ENCODE data around the gene SERPINA3.
"Not testable (repeated sequence)": the region's sequence is repeated elsewhere in the genome, so short reads cannot be mapped to it uniquely, and the experiment has no call there.

Gene SERPINA3

DNA sequence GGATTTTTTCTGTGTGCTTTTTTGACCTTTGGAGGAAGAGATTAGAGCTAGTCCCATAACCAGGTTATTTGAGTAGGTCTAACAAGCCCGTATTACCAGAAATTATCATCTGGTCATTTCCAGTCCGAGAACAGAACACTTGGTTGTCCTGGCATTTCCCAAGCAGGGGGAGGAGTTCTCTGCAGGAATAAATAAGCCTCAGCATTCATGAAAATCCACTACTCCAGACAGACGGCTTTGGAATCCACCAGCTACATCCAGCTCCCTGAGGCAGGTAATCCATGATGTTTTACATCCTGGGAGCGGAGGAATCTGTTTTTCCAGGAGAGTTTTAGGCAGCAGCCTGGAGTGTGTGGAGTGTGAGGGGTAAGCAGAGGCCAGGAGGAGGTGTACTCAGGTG lies at the start of gene SERPINA3:
Gene SERPINA3, plus strand, starts transcription at position 218 of the 400 bp plus-strand sequence. CDS start 2,051 bp downstream, outside the sequence.
- ATAC-seq (no peak), DNase-seq (no peak)

DNA sequence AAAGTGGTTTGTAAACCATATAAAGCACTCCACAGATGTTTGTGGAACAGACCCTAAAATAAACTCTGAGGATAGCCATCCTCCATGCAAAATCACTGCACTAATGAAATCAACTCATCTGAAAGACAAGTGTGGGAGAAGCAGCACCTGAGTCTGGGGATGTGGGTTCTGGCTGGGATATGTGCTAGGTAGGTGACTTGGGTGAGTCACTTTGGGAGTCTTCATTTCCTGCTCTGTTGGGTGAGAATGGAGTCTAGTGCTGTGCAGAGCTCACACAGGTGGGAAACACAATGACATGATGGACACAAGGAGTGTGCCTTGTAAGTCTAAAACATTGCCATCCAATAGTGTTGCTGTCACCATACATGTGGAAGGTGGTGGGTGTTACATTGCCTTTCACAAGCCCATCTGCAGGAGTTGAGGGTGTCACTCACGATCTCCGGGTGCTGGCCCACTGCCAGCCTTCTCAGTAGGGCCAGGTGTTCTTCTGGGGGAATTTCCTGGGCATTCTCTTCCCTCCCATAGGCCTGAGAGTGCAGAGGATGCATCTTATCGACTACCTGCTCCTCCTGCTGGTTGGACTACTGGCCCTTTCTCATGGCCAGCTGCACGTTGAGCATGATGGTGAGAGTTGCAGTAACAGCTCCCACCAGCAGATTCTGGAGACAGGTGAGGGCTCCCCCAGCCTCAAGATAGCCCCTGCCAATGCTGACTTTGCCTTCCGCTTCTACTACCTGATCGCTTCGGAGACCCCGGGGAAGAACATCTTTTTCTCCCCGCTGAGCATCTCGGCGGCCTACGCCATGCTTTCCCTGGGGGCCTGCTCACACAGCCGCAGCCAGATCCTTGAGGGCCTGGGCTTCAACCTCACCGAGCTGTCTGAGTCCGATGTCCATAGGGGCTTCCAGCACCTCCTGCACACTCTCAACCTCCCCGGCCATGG lies 49.0 kb upstream of the SERPINA3 start:
- DNase-seq (no peak), ATAC-seq (no peak)

DNA sequence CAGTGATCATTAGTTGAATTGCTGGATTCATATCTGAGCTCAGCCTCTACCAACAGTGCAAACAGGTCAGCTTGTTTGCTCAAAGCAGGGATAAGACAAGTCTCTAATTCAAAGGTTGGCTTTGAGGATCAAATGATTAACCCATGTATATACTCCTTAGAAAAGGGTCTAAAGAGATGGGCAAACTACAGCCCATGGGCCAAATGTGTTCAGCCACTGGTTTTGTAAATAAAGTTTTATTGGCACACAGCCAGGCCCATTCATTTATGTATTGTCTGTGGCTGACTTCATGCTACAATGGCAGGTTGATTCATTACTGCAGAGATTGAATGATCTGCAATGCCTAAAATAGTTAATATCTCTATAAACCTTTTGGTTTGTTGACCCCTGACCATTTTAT lies 47.8 kb upstream of the SERPINA3 start:
- no peak for DNase-seq
- no peak for ATAC-seq

DNA sequence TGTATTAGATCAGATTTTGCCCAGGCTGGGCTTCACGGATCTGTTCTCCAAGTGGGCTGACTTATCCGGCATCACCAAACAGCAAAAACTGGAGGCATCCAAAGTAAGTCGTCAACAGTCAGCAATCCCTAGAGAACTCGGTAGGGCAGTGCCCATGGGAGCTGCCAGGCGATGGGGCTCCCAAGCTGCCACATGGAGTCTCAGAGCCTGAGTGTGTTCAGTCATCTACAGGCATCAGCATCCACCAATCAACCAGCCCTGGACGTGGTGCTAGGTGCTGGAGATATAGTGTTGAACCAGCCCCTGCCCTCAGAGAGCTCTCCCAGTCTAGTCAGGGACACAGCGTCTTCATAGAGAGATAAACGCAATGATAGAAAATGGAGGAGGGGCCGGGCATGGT lies 44.0 kb upstream of the SERPINA3 start:
- ATAC-seq (no peak), DNase-seq (no peak)

DNA sequence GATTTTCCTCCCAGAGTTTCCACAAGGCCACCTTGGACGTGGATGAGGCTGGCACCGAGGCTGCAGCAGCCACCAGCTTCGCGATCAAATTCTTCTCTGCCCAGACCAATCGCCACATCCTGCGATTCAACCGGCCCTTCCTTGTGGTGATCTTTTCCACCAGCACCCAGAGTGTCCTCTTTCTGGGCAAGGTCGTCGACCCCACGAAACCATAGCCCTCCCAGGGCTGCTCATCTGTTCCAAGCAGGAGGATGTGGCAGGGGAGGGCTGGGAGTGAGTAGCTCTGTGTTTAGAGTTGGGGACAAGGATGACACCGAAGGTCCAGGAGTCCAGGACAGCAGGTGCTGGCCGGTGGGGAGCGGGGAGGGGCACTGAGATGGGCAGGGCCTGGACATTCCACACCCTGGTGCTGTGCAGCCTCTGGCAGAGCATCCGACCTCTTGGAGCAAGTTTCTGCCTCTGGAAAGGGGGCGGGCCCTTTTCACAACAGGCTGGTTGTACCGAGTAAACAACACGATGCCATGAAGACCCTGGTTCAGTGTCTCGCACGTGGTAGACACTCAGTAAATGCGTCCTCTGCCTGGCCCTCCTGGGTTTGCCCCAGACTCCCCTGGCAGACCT lies 42.7 kb upstream of the SERPINA3 start:
- ATAC-seq (no peak), DNase-seq (no peak)

DNA sequence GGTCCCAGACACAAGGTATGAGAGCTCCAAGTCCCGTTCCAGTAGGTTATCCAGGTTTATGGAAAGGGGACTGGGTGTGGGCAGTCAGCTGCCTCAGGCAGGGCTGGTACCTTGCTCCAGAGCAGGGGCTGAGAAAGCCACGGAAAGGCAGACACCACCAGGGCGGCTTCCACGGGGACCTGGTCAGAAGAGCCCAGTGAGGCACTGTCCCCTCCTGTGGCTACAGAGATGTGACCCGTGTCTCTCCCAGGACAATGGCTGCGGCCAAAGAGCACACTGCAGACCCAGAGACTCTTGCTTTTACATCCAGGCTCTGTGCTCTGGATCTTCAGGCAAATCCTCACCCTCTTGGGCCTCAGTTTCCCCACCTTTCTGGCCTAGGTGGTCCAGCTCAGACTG lies 42.2 kb upstream of the SERPINA3 start:
- DNase-seq = no peak
- peak; percentile 12 for ATAC-seq

DNA sequence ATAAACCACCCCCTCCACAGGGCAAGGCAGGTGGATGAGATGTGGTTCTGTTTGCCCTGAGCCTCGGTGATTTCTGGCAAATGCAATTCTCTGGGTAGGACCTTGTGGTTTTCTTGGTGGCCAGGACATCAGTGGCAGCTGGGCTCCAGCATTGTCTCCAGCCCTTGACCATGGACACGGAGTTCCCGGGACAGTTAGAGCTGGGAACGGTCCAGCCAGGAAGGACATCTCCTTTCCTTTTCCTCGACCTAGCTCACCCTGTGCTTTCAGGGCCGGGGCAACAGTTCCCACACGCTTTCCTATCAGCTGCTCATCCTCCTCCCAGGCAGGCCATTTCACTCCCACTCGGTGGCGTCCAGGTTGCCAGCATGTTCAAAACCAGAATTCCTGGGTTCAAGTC lies 41.8 kb upstream of the SERPINA3 start:
- no peak for DNase-seq
- no peak for ATAC-seq

DNA sequence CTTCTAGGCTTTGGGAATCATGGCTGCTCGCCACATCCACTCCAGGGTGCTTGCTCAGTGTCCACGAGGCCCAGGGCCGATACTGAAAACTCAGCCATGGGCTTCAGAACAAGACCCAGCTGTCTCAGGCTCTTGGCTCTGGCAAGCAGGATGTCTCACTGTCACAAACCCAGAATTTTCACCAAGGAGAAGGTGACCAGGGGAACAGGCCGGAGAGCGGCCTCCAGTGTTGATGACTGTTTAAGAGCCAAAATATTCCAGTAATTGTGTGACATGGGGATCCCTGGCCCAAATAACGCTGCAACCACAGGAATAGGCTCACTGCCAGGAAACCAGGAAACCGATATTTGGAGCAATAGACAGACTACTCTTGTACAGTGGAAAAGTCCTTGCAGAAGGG lies 40.8 kb upstream of the SERPINA3 start:
- DNase-seq (no peak), ATAC-seq (no peak)

DNA sequence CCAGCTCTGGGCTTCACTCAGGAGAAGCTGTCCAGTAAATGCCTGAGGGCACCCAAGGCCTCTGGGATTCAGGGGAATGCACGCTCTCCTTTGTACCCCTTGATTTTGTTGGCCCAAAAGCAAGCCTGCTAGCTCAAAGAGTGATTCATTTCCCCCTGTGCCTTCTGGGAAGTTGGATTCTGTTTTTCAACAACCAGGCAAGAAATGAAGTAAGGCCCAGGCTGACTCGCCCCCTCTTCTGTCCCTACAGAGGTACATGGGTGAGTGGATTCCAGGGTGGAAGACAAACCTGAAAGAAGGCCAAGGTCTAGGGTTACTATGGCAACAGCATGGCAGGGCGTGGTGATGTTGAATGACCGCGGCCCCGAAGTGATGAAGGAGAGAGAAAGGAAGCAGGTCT lies 40.2 kb upstream of the SERPINA3 start:
- no peak for DNase-seq
- ATAC-seq = no peak

DNA sequence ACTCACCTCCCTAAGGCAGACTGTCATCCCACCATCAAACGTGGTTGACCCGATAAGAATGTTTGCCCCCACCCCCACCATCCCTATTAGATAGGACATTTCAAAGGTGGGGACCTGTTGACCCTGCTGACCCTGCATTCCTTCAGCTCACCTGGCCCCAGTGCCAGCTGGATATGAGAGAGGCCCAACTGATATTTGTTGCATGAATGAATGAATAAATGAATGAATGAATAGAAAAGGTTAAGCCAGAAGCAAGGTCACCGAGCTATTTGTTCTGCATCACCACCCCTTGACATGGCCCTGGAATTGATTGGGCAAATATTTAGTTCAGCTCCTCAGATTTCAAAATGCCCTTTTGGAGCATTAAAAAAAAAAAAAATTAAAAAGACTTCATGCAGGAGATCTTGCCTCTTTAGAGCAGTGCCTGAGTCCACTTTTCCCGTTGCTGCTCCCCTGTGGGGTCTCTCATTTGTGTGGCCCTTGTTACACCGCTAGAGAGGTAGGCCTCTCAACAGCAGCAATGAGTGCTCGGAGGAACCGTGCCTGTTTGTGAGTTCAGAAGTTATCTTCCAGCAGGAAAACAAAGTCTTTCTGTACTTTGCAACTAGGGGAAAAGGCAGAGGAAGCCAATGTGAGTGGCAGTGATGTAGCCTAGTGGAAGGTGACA lies 39.4 kb upstream of the SERPINA3 start:
- DNase-seq (no peak), ATAC-seq (no peak)

DNA sequence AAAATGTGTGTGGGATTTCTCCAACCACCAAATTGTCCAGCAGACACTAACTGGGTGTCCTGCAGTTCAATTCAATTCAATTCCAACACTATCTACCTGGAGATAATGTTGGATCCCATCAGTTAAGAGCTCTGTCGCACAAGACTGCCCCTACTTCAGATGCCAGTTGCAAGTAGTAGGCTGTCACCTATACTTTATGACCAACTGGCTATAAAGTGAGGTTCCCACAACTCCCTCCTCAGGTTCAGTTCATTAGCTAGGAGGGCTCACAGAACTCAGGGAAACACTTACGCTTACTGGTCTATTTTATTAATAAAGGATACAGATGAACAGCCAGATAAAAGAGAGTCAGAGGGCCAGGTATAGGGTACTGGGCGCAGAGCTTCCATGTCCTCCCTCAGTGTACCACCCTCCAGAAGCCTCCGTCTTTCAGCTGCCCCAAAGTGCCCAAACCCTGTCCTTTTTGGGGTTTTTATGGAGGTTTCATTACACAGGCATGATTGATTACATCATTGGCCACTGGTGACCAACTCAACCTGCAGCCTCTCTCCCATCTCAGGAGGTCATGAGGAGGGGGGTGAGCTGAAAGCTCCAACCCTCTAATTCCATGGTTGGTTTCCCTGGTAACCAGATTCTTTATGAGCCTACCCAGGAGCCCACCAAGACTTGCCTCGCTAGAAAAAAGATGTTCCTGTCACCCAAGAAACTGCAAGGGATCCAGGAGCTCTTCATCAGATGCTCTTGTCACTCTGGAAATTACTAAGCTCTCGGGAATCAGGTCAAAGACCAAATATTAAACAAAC lies 38.5 kb upstream of the SERPINA3 start:
- DNase-seq = no peak
- no peak for ATAC-seq

DNA sequence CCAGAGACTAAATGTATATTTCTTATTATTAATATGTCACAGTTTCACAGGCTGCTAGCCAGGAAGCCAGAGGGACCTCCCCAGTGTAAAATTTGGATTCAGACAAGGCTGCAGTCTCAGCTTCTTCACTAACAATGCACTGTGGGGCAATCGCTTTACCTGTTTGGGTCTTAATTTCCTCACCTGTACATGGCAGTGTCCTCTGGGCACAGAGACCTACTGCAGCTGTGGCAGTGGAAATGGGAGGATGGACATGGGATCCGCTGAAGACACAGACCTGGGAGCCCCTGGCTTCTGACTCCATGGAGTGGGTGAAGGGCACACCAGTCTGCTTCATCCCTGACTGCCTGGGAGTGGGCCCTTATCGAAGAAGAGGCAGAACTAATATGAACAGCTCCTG lies 37.9 kb upstream of the SERPINA3 start:
- ATAC-seq (no peak), DNase-seq (no peak)

DNA sequence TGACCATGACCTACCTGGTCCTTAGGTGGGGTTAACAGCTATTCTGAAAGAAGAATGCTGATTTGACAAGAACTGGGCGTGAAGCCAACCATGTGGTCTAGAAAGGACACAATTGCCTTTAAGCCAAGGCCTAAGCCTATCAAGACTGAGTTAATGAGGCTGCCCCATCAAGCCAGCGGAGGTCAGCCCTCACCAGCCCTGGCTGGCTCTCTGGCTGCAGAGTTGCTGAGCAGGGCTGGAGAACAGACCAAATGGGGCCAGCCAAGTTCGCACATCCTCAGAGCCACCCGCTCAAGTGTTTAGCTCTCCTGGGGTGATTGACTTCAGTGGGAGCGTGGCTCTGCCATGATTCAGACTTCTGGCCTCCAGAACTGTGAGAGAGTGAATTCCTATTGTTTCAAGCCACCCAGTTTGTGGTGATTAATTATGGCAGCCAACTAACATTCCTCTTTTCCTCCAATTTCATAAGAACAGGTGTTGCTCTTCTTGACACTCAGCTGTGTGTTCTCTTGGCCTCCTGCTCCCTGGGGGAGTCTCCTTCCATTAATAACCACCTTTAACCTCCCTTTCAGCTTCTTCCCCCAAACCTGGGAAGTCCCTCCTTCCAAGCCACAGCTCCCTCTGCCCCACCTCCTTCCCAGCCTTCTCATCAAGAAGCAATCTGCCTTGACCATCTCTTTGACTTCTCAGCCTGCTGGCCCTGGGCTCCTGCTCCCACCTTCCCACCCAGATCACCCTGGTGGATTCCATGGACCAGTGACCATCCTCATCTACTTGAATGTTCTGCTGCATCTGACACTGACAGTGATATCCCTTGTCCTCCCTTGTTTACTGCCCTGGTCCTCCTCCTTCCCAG lies 36.2 kb upstream of the SERPINA3 start:
- DNase-seq (no peak), ATAC-seq (no peak)

DNA sequence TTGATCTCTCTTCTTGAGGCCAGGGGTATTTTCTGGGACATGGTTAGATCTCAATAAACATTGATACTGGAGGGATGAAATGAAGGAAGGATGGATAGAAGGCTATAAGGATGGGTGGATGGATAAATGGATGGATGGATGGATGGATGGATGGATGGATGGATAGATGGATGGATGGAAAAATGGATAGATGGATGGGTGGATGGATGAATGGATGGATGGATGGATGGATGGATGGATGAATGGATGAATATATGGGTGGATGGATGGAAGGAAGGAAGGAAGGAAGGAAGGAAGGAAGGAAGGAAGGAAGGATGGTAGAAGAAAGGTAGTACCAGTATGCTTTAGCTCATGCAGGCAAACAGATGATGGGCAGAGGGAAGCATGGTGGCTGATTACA lies 34.7 kb upstream of the SERPINA3 start:
- not testable (repeated sequence) for ATAC-seq

DNA sequence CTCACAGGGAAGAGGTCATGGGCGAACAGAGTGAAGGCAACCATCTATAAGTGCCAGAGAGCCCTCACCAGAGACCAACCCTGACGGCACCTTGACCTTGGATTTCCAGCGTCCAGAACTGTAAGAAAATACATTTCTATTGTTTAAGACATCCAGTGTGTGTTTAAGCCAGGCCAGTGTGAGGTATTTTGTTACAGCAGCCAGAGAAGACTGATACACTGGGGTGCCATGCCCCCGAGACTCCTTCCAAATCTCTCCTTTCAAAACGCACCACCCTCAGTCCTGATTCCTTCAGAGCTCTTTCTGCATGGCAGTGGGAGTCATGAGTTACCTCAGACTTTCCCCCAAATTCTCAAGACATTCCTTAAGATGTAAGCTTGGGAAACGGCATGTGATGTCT lies 33.5 kb upstream of the SERPINA3 start:
- ATAC-seq = no peak

More for the DNA sequence above, 34.7 kb upstream of the SERPINA3 start:
- DNase-seq = not testable (repeated sequence)

DNA sequence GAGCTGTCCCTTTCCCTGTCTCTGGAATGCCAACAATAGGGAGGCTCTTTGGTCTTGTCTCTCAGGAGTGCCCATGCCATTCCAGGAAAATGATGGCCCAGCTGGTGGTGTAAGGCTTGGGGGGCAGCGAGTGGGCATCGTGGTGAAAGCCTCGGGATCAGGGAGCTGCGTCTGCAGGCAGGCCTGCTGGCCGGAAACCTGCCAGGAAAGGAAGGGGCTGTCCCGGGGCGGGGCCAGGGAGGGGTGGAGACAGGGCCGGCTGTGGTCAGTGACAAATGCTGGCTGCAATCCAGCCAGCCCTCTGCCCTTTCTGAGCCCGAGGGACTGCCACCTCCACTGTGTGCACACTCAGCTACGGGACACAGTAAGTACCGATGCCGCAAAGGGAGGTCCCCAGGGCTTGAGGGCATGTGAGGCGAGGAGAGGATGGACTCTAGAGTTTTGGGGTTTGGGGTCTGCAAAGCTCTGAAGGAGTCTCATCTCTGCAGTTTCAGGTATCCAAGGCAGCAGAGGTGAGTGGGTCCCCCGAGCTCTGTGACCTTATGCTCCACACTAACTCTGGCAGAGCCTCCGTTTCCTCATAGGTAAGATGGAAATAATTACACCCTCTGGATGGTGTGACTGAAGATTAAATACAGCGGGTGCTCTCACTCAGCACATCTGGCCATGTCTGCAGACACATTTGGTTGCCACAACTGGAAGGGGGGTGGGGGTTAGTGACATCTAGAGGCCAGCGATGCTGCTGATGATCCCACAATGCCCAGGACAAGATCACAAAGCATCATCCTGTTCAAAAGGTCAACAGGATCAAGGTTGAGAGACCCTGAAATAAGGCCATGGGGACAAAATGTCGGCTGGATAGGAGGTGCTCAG lies 30.8 kb upstream of the SERPINA3 start, which contains the start of gene SERPINA5:
Gene SERPINA5, plus strand, starts transcription at position 300 of the 873 bp plus-strand sequence. CDS start 5,937 bp downstream, outside the sequence.
- ATAC-seq (no peak), DNase-seq (no peak)

More for the DNA sequence above, 33.5 kb upstream of the SERPINA3 start:
- no peak for DNase-seq

DNA sequence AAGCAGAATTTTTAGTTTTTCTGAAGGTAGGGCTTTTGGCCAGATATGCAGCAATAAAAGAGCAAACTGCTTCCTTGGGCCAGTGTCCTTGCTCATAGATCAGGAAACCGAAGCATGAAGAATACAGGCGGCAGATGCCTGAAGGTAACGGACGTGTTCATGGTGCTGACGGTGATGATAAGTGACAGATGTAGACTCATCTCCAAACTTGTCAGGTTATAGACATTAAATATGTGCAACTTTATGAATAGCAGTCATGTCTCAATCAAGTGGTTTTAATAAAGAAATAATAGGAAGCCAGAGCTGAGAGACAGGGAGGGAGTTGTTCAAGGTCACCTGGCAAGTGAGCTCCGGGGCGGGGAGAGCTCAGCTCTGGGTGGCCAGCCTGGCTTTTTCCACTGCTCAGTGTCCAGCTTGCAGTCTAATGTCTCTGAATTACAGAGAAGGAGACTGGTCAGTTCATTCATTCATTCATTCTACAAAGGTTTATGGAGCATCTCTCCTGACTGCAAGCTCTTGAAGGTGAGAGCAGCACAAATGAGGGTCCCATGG lies 29.9 kb upstream of the SERPINA3 start:
- ATAC-seq = no peak
- DNase-seq = no peak

DNA sequence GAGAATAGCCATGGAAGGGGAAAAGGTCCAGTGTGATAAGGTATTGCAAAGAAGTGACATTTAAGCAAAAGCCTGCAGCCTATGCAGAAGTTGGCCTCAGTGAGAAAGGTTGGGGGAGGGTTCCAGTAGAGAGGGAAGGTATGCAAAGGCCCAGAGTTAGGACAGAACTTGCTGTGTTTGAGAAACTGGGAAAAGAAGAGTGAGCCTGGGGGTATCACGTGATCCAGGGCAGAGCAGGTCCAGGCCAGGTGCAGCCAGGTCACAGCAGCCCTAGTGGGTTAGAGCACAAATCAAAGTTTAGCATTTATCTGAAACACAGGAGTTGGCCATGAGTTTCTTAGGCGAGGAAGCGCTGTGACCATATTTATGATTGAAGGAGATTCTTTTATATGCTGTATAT lies 29.3 kb upstream of the SERPINA3 start:
- no peak for ATAC-seq
- DNase-seq = no peak

DNA sequence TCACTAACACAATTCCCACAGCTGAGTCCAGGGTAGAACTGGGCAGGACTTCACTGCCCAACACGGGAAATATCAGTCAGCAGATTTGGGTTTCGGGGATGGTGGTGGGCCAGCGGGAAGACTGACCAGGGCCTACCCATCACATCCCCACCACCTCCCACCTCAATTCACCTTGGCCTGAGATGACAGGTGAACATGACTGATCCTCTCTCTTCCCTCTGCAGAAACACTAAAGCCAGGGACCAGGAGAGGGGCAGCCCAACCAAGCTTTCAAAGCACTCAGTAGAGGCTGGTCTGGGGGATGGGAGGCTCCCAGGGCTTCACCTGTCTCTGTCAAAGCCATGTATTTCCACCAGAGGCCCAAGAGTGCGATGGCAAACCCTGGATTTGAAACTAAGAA lies 28.6 kb upstream of the SERPINA3 start:
- DNase-seq (no peak), ATAC-seq (no peak)

Data from stimulated activated naive CD8-positive, alpha-beta T cell treated with anti-CD3 and anti-CD28 coated beads, Interleukin-15, Interleukin-2, amounts not matched to agents 100 U/mL and 50 U/mL, for 24 hours (primary cell).